SIG-M5 treated with dmso at 0.1 percent for 504 hours (cell line): Measurements from ENCODE around the gene BBOF1.

Experiments
- DNase-seq: peaks from one replicate; lab custom pipeline; 2025; ENCODE audit not compliant: unreplicated experiment; lab: John Stamatoyannopoulos, UW

Gene BBOF1

DNA sequence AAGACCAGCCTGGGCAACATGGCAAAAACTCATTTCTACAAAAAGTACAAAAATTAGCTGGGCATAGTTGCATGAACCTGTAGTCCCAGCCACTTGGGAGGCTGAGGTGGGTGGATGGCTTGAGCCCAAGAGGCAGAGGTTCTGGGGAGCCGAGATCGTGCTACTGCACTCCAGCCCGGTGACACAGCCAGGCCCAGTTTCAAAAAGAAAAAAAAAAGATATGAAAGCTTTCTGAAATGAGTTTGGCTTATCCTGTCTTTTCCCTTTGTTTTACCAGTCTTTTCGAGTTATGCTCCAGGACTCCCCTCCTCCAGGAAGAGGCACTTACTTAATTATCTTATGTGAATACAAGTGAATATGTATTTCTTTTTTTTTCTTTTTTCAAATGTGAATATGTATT is 3.2 kb downstream of the BBOF1 start:
- no peak for DNase-seq

DNA sequence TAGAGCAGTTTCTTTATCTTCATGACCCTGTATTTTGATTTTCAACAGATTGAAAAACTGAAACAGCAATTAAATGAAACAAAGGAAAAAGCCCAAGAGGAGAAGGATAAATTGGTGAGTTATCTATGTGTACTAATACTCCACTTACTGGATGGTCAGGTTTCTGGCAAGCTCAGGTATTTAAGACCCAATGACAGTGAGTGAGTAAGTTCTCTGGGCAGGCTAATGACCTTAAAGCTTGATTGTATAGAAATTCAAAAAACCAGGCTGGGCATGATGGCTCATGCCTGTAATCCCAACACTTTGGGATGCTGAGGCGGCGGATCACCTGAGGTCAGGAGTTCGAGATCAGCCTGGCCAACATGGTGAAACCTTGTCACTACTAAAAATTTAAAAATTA is 10.0 kb downstream of the BBOF1 start:
- DNase-seq: no peak

GRCh38 chr14:74034572-74034971 is 15.4 kb downstream of the BBOF1 start:
- DNase-seq: no peak

- no peak for DNase-seq
These were observed 16.4 kb downstream of the BBOF1 start for GRCh38 chr14:74035556-74035955.

GRCh38 chr14:74038020-74038859 is 19.1 kb downstream of the BBOF1 start:
- peak; percentile 61 for DNase-seq

DNA sequence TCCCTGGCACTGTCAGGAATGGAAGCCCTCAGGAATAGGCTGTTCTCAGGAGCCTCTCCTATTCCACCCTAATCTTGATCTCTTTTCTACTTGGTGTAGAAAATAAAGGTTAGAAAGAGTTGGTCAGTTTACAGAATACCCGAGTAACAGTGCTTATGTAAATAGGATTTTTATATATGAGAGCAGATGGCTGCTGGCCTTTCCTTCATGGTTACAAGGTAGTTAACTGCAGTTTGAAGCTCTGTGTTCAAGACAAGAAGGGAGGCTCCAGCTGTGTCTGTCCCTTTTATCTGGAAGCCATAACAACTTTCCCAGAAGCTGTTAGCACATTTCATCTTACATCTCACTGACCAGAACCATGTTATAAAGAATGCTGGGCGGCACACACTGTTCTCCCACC is 23.1 kb downstream of the BBOF1 start:
- no peak for DNase-seq

GRCh38 chr14:74045522-74045921 is 26.4 kb downstream of the BBOF1 start:
- no peak for DNase-seq

GRCh38 chr14:74048281-74048680 is 29.1 kb downstream of the BBOF1 start:
- peak; percentile 17 for DNase-seq

- DNase-seq: no peak
These were observed 30.8 kb downstream of the BBOF1 start for GRCh38 chr14:74049876-74050495.

- DNase-seq: no peak
These were observed 43.6 kb downstream of the BBOF1 start for GRCh38 chr14:74062809-74063150.

DNA sequence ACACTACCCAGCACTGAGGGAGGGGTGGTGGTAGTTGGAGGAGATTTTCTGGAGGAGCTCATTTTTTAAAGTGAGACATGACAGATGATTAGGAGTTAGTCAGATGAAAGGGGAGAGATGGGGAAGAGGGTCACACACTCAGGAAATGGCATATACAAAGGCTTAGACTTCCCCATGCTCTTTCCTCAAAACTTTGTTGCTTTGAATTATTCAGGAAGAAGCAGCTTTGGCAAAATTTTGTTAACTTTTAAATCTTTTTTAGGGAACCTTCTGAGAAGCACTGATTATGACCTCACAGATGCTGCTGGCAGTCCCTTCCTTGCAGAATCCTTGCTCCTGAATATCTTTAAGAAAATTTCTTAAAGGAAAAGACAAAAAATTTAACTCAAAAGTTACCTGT is 45.3 kb downstream of the BBOF1 start:
- DNase-seq: no peak

DNA sequence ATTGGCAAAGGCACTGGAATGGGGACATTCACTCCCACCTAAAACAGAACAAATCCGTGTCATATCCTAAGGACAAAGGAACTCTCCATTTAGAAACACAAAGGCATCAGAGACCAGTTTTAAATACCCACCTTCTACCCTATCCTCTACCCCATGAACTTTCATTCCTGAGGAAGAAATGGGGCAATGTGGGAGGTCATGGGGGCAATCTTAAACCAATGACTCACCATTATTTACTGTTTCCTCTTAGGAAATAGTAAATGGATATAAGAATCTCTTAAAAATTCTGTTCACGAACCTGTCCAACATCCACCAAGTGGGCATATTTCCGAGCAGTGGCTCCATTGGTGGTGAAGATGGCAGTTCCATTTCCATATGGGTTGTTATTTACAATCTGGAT is 45.7 kb downstream of the BBOF1 start:
- no peak for DNase-seq

DNA sequence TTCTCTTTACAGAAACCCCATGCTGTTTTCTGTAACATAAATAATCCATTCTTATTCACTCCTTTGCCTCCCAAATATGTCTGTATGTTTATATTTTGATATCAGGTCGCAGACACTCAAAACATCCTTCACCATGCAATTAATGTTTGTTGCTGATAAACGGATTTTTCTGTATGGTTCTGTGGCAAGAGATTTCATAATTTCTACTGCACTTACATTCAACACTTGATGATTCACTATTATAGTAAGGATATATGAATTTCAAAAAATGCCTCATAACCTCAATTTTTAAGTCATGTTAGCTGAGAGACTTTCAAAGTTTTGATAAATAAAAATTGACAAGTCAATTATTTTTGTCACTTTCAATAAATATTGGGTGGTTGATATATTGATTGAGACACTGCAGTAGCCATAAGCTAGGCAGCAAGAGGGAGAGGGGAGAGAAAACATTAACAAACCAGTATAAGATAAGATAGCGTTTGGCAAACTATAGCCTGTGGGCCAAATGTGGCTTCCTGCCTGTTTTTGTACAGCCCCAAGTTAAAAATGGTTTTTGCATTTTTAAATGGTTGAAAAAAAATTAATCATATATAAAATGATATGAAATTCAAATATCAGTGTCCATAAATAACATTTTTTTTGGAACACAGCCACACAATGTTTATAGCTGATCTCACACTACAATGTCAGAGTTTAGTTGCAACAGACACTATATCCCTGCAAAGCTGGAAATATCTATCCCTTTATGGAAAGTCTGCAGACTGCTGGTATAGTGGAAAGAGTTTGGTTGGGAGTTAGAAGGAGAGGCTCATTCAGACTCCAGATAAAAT is 46.8 kb downstream of the BBOF1 start:
- DNase-seq: no peak

GRCh38 chr14:74077401-74077800 is 58.3 kb downstream of the BBOF1 start:
- DNase-seq: no peak

DNA sequence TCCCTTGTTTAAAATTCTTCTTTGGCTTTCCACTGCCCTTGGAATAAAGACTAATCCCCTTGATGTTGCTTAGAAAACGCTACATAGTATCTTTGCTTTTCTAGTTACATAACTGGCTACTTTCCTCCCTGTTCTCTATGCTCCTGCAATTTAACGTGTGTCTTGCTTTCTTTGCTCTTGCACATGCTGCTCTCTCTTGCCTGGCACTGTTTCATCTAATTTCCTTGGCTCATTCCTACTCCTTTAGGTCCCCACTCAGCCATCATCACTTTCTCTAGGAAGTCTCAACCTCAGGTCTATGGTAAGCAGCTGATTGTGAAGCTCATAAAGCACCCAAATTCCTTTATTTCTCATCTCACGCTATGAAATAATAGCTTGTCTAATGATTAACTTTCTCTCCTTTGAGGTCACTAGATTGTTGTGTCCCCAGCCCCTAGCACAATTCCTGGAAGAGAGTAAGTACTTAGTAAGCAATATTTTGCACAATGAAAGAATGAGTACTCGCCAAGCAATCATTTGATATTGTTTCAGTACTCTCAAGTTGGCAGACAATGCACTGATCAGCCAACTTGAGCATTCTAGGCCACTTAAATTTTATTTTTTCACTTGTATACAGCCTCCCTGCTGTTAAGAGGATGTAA is 61.8 kb downstream of the BBOF1 start:
- no peak for DNase-seq

DNA sequence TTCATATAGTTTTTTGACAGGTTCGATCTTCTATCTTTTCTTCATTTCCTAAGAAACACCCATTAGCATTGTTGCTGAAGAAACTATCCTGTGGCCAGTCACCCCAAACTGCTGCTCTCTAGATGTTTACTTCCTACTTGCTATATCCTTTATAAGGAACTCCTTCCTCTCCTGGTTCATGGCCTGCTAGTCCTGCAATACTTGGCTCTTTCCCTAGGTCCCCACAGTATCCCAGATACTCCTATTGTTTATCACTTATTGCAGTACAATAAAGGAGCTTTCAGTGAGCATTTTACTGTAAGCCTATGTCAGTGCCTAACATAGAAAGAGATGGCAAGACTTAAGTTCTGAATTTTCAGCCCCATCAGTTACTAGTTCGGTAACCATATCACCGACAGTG is 62.3 kb downstream of the BBOF1 start:
- no peak for DNase-seq

DNA sequence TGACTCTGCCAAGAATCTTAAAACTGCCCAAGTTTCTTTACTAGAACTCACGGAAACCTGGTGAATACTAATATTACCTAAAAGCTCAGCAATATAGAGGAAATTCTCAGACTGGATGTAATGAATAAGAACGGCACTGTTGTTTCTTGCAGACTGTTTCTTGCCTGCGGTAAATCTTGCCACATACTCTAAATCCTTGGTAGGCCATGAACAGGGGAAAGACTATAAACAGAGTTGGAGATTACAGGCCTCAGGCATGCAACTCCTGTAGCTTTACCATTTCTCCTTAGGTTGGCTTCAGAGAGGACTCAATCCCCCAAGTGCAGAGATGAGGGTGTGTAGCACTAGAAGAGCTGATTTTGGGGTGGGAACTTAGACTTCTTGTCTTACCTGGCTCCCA is 64.0 kb downstream of the BBOF1 start:
- DNase-seq: no peak

GRCh38 chr14:74083784-74084276 is 64.7 kb downstream of the BBOF1 start:
- DNase-seq: no peak

- peak; percentile 100 for DNase-seq
These were observed 65.3 kb downstream of the BBOF1 start, which contains the start of the genes ALDH6A1 and LIN52 for GRCh38 chr14:74084277-74085046. ALDH6A1 (minus strand) TSS chr14:74084453; CDS start chr14:74084394, 59 bp downstream. LIN52 (plus strand) TSS chr14:74084956; CDS start chr14:74084975, 19 bp downstream.

DNA sequence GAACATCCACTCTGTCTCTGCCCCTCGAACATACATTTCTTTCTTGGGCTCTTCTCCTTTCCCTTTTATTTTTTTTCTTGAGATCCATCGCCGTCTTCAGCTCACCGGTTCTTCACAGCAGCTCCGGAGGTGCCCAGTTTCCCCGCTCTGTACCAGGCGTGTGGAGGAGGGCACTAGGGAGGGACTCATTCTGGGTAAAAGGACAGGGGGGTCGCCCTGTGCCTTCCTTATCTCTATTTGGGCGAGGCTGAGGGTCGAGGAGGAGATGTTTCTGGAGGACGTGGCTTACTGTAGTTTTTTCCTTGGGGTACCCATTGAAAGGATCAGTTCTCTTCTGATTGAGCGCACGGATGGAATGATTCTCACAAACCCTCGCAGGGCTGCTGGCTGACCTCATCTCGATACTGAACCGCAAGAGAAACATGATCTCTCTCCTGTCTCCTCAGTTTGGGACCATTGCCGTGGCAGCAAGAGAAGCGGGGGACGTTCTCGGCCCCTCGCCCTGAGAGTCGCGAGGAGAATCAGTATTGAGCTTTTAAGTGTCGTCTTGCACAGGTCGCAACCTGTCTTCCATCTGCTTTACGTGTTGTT is 66.0 kb downstream of the BBOF1 start:
- no peak for DNase-seq
